Chondrocyte (in vitro differentiated cells): ENCODE results near the gene PPP1R9B. TPM values are rescaled to one million over a fixed set of nuclear protein-coding genes. Genes with fewer than 3 reads are reported as not detected.

Experiments used
- DNase-seq: peaks from one replicate; pipeline ENCODE4 v3.0.0; 2021; ENCODE audit warnings: mixed read lengths, low spot score
- H3K27ac Mint-ChIP-seq: one replicate; pipeline ENCODE4 v1.8.0; 2021; ENCODE audit warnings: mild to moderate bottlenecking, moderate library complexity, mixed read lengths; ENCODE audit not compliant: unreplicated experiment
- H3K27me3 Mint-ChIP-seq: 2 replicates; pipeline ENCODE4 v1.8.0; 2021; ENCODE audit warnings: low read depth, mixed read lengths
- H3K36me3 Mint-ChIP-seq: 2 replicates; pipeline ENCODE4 v1.8.0; 2021; ENCODE audit warnings: low read depth, mixed read lengths
- H3K4me1 Mint-ChIP-seq: 2 replicates; pipeline ENCODE4 v1.8.0; 2021; ENCODE audit warnings: low read depth, mild to moderate bottlenecking, mixed read lengths
- H3K4me3 Mint-ChIP-seq: one replicate; pipeline ENCODE4 v1.8.0; 2021; ENCODE audit warnings: mild to moderate bottlenecking, moderate library complexity, mixed read lengths; ENCODE audit not compliant: unreplicated experiment
- H3K9me3 Mint-ChIP-seq: 2 replicates; pipeline ENCODE4 v1.8.0; 2021; ENCODE audit warnings: low read depth, mixed read lengths
- CTCF ChIP-seq: fragments of 200-600 bp; sonication (generic); IDR thresholded peaks from 2 replicates; pipeline ENCODE4 v1.5.0; 2021; ENCODE audit warnings: antibody characterized with exemption, mild to moderate bottlenecking, moderate library complexity
- long read RNA-seq: library from polyadenylated mRNA; stranded (forward); transcript quantifications from one replicate; pipeline ENCODE4 v2.0.0, GENCODE V29; 2021
- total RNA-seq: library from RNA; stranded (reverse); gene quantifications from 3 replicates; pipeline ENCODE4 v1.2.1, GENCODE V29; 2021

Gene PPP1R9B, protein sequence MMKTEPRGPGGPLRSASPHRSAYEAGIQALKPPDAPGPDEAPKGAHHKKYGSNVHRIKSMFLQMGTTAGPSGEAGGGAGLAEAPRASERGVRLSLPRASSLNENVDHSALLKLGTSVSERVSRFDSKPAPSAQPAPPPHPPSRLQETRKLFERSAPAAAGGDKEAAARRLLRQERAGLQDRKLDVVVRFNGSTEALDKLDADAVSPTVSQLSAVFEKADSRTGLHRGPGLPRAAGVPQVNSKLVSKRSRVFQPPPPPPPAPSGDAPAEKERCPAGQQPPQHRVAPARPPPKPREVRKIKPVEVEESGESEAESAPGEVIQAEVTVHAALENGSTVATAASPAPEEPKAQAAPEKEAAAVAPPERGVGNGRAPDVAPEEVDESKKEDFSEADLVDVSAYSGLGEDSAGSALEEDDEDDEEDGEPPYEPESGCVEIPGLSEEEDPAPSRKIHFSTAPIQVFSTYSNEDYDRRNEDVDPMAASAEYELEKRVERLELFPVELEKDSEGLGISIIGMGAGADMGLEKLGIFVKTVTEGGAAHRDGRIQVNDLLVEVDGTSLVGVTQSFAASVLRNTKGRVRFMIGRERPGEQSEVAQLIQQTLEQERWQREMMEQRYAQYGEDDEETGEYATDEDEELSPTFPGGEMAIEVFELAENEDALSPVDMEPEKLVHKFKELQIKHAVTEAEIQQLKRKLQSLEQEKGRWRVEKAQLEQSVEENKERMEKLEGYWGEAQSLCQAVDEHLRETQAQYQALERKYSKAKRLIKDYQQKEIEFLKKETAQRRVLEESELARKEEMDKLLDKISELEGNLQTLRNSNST
- total RNA-seq = 75.4 to 84.2 TPM (median 79.3 TPM) in 3 replicates
- long read RNA-seq, full-length matches to known transcripts = 2 of 14 reads
- long read RNA-seq, partial matches to known transcripts = 1 of 14 reads
- long read RNA-seq, other reads (novel, unspliced or antisense) = 11 of 14 reads

DNA sequence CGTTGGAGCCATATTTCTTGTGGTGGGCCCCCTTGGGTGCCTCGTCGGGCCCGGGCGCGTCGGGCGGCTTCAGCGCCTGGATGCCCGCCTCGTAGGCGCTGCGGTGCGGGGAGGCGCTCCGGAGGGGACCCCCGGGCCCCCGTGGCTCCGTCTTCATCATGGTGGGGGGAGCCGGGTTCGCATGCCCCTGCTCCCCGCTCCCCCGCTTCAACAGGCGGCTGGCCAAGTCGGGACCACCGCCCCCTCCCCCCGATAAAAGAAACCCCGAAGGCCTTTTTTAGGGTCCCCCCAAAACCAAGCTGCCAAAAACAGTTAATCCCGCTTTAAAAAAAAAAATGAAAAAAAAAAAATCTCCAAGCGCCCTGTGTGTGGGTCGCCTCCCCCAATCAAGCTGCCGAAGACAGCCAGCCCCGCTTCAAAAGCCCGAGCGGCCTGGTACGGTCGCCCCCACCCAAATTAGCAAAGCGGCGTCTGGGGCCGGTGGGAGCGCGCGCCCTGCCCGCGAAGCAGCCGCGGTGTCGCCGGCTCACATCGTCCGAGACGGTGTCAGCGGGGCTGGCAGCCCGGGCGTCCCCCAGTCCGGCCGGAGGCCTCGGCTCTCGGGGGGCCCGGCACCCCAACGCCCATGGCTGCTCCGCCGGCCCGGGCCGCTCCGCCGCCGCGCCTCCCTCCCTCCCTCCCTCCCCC is at the start of gene PPP1R9B:
Gene PPP1R9B, minus strand, starts transcription at position 324 of the 687 bp plus-strand sequence. Its CDS starts 164 bp downstream, at position 160.
- Mint-ChIP-seq H3K27me3 (no peaks in the 10 kb centered on the region), H3K27ac (peak within 1 kb of the TSS; percentile 94), H3K4me3 (peak within 1 kb of the TSS; percentile 87), H3K9me3 (no peaks in the 10 kb centered on the region), H3K36me3 (peaks cover 2% of the 10 kb centered on the region), H3K4me1 (peaks cover 46% of the 10 kb centered on the region)
- TF ChIP-seq CTCF = no peak
- no peak for DNase-seq

DNA sequence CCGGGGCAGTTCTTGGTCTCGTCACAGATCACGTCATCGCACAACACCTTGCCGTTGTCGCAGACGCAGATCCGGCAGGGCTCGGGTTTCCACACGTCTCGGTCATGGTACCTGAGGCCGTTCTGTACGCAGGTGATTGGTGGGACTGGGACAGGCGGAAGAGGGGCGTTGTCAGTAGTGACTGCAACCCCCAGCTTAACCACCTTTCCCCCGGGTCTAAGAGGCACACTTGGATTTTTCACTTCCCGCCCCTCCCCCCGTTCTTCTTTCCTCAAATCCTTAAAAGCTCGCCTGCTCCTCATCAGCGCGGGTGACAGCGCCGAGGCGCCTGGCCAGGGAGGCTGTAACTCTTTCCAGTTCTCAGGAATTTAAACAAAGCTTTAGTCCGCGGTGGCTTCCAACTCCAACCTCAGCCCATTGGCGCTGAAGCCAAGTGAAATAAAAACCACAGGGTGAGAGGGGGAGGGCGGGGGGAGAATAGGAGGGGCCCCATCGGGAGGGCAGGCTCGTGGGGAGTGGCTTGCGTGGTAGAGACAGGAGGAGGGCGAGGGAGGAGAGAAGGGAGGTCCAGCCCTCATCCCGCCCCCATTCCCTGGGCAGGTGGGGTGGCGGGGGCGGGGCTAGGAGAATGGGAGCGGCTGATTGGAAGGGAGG is 49.5 kb upstream of the PPP1R9B start:
- peak; percentile 94 for DNase-seq
- no peak for TF ChIP-seq CTCF
- Mint-ChIP-seq H3K27me3 (no peaks in the 10 kb centered on the region), H3K36me3 (peaks cover 57% of the 10 kb centered on the region), H3K9me3 (no peaks in the 10 kb centered on the region), H3K4me1 (peaks cover 76% of the 10 kb centered on the region), H3K4me3 (peak overlapping the region; percentile 99), H3K27ac (peak overlapping the region; percentile 100)

GRCh38 chr17:50199211-50199802 is 48.8 kb upstream of the PPP1R9B start:
- Mint-ChIP-seq H3K9me3 (no peaks in the 10 kb centered on the region), H3K27ac (peak overlapping the region; percentile 100), H3K4me3 (peak overlapping the region; percentile 99), H3K36me3 (peaks cover 58% of the 10 kb centered on the region), H3K4me1 (peaks cover 73% of the 10 kb centered on the region), H3K27me3 (no peaks in the 10 kb centered on the region)
- TF ChIP-seq CTCF = no peak
- DNase-seq = peak; percentile 93

DNA sequence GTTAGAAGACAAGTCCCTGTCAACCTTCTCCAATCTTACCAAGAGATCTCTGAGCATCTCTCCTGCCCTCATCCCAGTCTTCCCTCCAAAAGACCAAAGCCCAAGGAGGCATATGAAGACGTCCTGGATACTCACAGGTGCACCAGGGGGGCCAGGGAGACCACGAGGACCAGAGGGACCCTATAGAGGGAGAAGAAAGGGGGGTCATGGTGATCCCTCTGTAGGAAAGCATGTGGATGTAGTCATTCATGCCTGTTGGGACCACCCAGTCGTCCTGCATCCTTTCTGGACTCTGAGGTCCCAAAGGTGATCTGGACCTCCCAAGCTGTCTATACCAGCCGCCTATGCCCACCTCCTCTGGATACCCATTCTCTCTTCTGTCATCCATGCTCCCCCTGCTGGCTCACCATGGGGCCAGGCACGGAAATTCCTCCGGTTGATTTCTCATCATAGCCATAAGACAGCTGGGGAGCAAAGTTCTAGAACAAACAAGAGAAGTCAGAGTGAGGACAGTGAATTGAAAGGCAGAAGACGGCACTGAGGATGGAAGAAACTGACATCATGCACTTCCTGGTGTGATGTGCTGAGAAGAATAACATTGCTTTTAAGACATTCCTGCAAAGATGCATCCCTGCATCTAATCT is 47.7 kb upstream of the PPP1R9B start:
- Mint-ChIP-seq H3K4me1 (peaks cover 73% of the 10 kb centered on the region), H3K9me3 (no peaks in the 10 kb centered on the region), H3K4me3 (peak overlapping the region; percentile 99), H3K36me3 (peaks cover 70% of the 10 kb centered on the region), H3K27me3 (no peaks in the 10 kb centered on the region), H3K27ac (peak overlapping the region; percentile 95)
- DNase-seq = peak; percentile 56
- peak; percentile 78 for TF ChIP-seq CTCF
